COR-L47 (cell line): ENCODE data around the gene SPRN.
"Not testable (repeated sequence)": the region's sequence is repeated elsewhere in the genome, so short reads cannot be mapped to it uniquely, and the experiment has no call there.

ENCODE experiments used
- DNase-seq: peaks from one replicate; lab custom pipeline; 2025; lab: John Stamatoyannopoulos, UW

SPRN gene, protein sequence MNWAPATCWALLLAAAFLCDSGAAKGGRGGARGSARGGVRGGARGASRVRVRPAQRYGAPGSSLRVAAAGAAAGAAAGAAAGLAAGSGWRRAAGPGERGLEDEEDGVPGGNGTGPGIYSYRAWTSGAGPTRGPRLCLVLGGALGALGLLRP

GRCh38 chr10:133424601-133425000, at the start of gene SPRN:
SPRN (minus strand) TSS chr10:133424625; CDS start chr10:133423681, 944 bp downstream.
- DNase-seq, result not testable (repeated sequence)

DNA sequence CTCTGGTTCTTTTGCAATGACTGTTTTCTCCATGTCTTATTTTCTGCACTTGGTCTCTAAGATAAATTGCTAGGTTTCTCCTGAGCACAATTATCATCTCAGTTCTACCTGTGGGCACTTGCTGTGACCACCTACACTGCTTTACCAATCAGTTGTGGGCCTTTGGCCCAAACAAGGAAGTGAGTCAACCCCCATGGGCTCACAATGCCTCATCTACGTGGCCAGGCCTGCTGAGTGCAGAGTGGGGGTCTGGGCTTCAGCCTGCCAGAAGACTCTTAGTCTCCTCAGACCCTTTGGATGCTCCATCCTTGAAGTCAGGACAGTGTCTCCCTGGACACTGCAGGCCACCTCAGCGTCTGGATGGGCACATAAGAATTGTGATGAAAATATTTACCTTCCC, 49.6 kb upstream of the SPRN start:
- DNase-seq, result no peak

- DNase-seq, result no peak
These were observed 48.8 kb upstream of the SPRN start for GRCh38 chr10:133473270-133473669.

- no peak for DNase-seq
These were observed 47.1 kb upstream of the SPRN start for GRCh38 chr10:133471300-133472109.

DNA sequence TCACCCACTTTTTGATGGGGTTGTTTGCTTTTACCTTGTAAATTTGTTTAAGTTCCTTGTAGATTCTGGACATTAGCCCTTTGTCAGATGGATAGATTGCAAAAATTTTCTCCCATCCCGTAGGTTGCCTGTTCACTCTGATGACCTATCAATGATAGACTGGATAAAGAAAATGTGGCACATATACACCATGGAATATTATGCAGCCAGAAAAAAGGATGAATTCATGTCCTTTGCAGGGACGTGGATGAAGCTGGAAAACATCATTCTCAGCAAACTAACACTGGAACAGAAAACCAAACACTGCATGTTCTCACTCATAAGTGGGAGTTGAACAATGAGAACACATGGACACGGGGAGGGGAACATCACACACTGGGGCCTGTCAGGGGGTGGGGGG, 44.8 kb upstream of the SPRN start:
- not testable (repeated sequence) for DNase-seq

- DNase-seq, result no peak
These were observed 43.0 kb upstream of the SPRN start for GRCh38 chr10:133467286-133467911.

DNA sequence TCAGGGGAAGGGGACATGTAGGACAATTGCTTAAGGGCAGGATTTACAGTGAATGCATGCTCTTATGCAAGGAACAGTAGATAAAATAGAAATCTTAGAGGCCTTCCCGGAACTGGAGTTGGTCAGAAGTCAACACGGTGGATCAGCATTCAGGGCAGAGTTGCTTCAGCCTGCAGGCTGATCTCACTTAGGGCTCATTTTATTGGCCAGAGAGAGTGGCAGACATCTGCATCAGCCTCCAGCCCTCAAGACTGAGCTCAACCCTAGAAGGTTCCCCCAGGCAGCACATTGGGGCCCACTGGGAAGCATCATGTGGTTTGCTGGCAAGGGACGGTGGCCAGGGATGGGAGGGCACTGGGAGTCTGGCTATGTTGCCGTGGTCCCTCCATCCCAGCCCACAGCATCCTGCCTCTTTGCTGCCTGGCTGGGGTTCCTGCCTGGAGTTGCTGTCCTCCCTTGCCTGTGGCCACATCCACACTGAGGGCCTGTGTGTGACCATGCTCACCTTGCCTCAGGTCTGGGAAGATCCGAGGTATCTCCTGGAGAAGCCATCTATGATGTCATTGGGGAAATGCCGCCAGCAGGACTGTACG, 42.4 kb upstream of the SPRN start:
- DNase-seq, result no peak

GRCh38 chr10:133465950-133466474, 41.6 kb upstream of the SPRN start:
- DNase-seq, result no peak

GRCh38 chr10:133465191-133465949, 40.9 kb upstream of the SPRN start:
- DNase-seq, result no peak

- DNase-seq, result no peak
These were observed 40.2 kb upstream of the SPRN start for GRCh38 chr10:133464582-133465031.

GRCh38 chr10:133462512-133463305, 38.3 kb upstream of the SPRN start:
- no peak for DNase-seq

- DNase-seq, result no peak
These were observed 37.4 kb upstream of the SPRN start for GRCh38 chr10:133461841-133462240.

DNA sequence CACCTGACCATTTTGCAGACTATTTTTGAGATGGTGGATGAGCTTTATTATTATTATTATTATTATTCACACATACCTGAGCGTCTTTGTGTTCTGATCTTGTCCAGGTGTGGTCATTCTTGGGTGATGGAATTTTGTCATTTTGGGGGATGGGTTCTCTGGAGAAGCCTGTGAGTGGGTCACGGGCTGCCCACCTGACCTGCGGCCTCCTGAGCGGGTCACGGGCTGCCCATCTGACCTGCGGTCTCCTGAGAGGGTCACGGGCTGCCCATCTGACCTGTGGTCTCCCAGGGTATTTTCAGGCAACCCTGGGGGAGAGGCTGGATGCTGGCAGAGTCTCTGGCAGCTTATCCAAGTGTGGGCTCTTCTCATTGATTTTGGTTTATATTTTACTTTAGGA, 36.6 kb upstream of the SPRN start:
- no peak for DNase-seq

DNA sequence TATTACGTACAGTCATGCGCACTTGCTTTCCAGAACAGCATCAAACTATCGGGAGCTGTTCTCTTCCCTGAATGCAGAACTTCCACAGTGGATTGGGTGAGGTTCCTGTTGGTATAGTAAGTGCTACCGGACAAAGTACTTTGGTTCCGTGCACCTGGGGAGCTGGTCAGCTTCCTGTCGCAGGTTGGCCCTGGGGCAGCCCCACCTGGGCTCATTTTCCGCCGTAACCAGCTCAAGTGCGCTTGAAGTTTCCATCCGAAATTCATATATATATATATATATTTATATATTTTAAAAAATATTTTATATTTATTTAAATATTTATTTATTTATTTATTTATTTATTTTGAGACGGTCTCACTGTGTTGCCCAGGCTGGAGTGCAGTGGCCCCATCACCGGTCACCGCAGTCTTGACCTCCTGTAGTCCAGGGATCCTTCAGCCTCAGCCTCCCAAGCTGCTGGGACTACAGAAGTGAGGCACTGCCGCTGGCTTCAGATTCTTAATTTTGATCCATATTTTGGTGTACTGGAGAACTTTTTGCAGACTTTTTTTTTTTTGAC, 35.9 kb upstream of the SPRN start:
- no peak for DNase-seq

- DNase-seq, result no peak
These were observed 35.2 kb upstream of the SPRN start for GRCh38 chr10:133459454-133460207.

DNA sequence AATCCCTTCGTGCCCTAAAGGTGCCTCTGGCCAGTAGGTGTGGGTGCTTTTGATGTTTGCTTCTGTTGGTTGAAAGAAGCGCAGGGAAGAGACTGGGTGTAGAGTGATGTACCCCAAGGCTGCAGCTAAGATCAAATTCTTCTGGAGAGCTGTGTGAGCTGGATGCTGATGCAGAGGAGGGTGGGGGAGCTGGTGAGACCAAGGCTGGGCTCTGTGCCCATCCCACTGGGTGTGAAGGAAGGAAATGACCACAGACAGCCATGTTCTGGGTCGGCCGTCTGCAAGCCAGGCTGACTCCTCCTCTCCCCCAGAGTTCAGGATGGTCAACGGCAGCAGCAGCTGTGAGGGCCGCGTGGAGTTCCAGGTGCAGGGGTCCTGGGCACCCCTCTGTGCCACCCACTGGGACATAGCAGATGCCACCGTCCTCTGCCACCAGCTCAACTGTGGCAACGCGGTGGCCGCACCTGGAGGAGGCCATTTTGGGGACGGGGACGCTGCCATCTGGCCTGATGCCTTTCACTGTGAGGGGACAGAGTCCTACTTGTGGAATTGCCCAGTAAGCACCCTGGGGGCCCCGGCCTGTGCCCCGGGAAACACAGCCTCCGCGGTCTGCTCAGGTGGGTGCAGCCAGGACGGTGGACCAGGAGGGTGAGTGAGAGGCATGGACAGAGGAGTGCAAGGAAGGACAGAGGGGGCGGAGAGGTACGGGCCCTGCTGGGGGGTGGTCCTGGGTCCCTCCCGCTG, 34.5 kb upstream of the SPRN start:
- no peak for DNase-seq

- DNase-seq, result no peak
These were observed 33.7 kb upstream of the SPRN start for GRCh38 chr10:133458021-133458709.

- DNase-seq, result no peak
These were observed 32.8 kb upstream of the SPRN start for GRCh38 chr10:133457100-133457841.
